AG08396 (cell line): ENCODE data around the gene ERCC6L2.

Source experiments
- DNase-seq: peaks from one replicate; pipeline ENCODE4 v3.0.0; 2012; ENCODE audit warnings: low spot score, mixed read lengths

ERCC6L2 gene

DNA sequence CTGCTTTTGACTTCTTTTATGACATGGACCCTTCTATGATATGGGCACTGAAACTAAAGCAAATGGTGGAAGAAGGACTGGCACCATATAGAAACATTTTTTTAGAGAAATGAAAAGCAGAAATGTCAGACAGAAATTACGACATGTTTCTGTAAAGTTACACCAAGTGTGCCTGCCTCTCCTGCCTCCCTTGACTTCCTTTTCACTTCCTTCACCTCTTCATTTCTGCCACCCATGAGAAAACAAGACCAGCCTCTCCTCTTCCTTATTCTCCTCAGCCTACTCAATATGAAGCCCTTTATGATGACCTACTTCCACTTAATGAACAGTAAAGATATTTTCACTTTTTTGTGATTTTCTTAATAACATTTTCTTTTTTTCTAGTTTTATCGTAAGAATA is 44.5 kb downstream of the ERCC6L2 start:
- DNase-seq: no peak

- no peak for DNase-seq
Observed at GRCh38 chr9:95923794-95924193, 48.3 kb downstream of the ERCC6L2 start.

DNA sequence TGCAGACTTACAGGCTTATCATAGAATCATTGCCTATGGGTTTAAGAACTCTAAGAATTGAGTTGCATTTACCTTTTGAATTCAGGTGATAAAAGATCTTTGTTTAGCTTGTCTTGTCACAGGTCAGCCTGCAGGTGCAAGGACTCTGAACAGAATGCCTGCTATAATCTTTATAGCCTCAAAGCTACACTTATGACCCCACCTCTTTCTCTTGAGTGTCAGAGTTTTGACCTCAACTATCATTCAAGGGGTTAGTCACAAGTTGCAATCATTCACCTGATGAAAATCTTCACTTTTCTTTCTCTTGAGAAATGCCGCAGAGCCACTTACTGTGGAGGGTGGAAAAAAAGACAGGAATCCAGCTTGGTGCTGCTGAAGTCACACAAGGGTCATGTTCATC is 49.5 kb downstream of the ERCC6L2 start:
- DNase-seq: no peak

DNA sequence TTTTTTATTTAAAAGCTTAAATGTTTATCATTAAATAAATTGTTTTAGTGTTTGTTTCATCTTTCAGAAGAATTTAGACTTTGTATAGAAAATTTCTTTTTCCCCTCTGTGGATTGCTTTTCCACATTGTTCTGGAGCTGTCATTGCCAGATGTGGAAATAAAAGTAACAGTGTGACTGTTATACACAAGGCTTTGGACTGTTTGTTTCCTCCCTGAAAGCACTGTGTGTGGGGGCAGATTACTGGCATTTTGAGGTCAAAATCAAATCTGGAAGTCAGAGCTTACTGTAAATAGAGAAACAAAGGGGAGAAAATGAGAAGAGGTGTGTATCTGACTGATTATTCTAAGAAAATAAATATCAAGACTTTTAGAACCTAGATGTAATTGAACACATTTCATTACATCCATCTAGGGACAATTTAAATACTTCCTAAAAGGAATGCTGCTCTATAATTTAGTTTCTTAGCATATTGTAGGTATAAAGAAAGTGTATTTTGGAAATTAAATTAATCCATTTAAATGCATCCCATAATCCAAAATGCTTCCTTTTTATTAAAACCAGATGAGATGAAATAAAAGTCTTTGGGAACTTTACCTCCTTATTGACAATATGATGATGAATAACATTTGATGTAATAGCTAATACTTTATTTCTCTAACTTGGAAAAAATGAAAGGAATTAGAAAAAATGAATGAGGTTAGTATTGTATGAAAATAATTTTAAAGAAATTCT is 51.9 kb downstream of the ERCC6L2 start:
- DNase-seq: no peak

- no peak for DNase-seq
Observed at GRCh38 chr9:95930277-95930676, 54.8 kb downstream of the ERCC6L2 start.

- DNase-seq: no peak
Observed at GRCh38 chr9:95935861-95936578, 60.5 kb downstream of the ERCC6L2 start.

GRCh38 chr9:95936579-95937075 is 61.1 kb downstream of the ERCC6L2 start:
- DNase-seq: no peak

DNA sequence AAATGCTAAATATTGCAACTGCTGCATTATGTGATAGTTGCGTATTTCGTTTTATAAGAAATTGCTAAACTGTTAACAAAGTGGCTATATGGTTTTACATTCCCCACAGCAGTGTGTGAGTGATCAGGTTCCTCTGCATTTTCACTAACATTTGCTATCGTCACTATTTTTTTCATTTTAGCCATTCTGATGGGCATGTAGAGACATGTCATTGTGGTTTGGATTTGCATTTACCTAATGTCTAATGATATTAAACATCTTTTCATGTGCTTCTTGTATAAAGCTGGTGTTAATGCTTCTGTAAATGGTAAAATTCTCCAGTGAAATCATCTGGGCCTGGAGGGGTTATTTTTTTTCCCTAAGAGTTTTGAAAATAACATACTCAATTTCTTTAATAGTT is 61.6 kb downstream of the ERCC6L2 start:
- DNase-seq: no peak

DNA sequence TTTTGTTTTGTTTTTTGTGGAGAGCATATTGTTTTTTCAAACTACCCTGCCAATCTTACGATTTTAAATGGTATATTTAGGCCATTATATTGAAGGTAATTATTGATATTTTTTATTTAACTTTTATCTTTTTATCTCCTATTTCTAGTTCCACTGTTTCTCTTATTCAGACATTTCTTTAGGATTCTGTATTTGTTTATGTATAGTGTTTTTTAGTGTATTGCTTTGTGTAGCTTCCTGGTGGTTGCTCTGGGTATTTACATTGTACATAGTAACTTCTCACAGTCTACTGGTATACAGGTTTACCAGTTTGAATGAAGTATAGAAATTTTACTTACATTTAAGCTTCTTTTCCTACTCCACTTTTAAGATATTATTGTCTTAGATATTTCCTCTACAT is 63.2 kb downstream of the ERCC6L2 start:
- no peak for DNase-seq

- no peak for DNase-seq
Observed at GRCh38 chr9:95939472-95939871, 64.0 kb downstream of the ERCC6L2 start.

GRCh38 chr9:95940265-95940664 is 64.8 kb downstream of the ERCC6L2 start:
- DNase-seq: no peak

DNA sequence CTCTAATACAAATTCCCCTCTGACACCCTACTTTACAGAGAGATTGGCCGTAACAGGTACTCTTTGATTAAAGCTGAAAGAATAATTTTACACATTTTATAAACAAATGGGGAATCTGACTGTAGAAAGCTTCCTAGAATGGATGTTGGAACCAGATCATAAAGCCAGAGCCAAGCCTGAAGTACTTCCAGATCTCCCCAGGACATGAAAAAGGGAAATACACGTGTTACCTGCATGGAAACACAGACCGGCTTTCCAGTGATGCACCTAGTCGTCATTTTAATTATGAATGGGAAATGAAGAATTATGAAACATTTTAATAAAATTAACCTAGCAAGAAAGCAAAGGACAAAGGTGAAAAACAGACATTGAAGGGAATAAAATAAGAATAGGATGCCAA is 66.5 kb downstream of the ERCC6L2 start:
- no peak for DNase-seq

GRCh38 chr9:95947118-95947517 is 71.6 kb downstream of the ERCC6L2 start:
- no peak for DNase-seq

DNA sequence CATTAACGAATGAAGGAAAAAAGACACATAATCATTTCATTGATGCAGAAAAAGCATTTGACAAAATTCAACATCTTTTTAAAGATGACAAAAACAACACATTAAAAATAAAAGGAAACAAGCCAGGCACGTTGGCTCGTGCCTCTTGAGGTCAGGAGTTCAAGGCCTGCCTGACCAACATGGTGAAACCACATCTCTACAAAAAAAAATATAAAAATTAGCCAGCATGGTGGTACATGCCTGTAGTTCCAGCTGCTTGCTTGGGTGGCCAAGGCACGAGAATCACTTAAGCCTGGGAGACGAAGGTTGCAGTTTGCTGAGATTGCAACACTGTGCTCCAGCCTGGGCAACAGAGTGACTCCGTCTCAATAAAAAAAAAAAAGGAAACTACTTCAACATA is 77.0 kb downstream of the ERCC6L2 start:
- no peak for DNase-seq

DNA sequence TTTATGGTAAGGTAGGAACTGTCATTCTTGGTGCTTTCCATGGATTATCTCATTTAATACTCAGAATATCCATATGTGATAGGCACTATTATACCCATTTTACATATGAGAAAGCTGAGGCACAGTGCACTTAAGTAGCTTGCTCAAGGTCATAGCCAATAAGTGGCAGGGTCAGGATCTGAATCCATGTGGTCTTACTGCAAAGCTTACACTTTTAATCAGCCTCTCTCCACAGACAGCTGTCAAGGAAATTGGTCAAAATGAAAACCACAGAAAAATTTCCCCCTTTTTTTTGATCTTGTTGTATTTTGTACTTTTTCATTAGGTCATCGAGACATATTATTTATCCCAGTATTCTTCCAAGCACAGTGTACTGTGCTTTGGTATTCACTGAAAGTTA is 78.5 kb downstream of the ERCC6L2 start:
- DNase-seq: no peak

- DNase-seq: no peak
Observed at GRCh38 chr9:95954940-95955339, 79.4 kb downstream of the ERCC6L2 start.

GRCh38 chr9:95962936-95963335 is 87.4 kb downstream of the ERCC6L2 start:
- no peak for DNase-seq

- no peak for DNase-seq
Observed at GRCh38 chr9:95963659-95964058, 88.2 kb downstream of the ERCC6L2 start.

- no peak for DNase-seq
Observed at GRCh38 chr9:95966306-95966705, 90.8 kb downstream of the ERCC6L2 start.

DNA sequence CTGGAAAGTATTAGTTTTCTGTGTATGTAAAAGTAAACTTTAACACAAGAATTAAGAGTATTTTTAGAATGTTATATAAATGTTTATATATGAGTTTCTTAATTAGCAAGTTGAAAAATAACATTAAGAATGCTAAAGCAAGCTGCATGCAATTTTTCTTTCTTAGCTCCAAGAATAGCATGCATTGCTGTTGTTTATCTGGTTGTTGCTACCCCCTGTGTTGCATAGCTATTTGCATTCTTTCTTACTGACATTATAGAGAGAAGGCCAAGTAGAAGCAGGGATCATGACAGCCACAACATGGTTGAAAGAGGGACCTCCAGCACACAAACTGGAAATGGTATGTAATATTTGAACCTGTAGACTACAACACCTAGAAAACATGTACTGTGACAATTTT is 94.8 kb downstream of the ERCC6L2 start:
- DNase-seq: no peak

DNA sequence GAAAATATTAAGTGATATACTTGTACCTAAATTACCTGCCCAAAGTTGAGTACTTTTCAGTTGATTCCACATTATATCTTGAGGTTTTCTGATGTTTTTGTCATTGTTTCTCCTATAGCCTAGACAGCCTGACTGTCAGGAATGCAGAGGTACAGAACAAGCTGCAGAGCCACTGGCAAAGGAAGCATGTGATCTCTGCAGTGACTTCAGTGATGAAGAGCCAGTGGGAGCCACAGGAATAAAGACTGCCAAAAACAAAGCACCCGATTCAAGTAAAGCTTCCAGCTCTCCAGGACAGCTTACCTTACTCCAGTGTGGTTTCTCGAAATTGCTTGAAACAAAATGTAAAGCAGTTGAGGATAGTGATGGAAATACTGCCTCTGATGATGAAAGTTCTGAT is 96.3 kb downstream of the ERCC6L2 start:
- no peak for DNase-seq

DNA sequence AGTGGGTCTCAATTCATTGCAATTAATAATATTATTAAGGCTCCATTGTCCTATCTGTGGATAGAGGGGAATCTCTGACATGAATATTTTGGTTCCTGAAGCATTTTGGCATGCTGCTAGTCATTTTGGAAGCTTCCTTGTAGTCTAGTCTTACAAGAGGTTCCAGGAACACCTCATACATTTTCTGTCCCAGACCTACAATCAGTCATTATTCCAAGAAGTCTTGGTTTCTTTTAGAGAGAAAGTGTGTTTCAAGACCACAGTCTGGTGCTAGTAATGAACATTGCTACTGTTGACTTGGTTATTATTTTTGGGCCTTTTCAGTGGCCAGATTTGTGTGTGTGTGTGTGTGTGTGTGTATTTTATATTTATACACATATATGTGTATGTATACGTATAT is 98.9 kb downstream of the ERCC6L2 start:
- no peak for DNase-seq

GRCh38 chr9:95977371-95977770 is 101.9 kb downstream of the ERCC6L2 start:
- DNase-seq: no peak

GRCh38 chr9:95978106-95978505 is 102.6 kb downstream of the ERCC6L2 start:
- DNase-seq: no peak
